Measurements from ENCODE around the gene IPPK.

DNA sequence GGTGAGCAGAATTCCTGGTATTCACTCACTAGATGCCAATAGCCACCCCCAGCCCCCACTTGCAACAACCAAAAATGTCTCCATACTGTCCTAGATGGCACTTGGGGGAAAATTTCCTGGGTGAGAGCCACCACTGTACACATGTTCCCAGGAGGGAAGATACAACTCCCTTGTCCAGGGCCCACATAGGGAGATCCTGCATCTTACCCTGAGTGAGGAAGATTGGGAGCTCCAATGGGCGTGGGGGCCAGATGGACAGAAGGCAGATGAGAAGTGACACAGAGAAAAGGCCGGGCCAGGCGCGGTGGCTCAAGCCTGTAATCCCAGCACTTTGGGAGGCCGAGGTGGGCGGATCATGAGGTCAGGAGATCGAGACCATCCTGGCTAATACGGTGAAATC lies 12.3 kb upstream of the IPPK start:
- TF ChIP-seq, protein P1, sequence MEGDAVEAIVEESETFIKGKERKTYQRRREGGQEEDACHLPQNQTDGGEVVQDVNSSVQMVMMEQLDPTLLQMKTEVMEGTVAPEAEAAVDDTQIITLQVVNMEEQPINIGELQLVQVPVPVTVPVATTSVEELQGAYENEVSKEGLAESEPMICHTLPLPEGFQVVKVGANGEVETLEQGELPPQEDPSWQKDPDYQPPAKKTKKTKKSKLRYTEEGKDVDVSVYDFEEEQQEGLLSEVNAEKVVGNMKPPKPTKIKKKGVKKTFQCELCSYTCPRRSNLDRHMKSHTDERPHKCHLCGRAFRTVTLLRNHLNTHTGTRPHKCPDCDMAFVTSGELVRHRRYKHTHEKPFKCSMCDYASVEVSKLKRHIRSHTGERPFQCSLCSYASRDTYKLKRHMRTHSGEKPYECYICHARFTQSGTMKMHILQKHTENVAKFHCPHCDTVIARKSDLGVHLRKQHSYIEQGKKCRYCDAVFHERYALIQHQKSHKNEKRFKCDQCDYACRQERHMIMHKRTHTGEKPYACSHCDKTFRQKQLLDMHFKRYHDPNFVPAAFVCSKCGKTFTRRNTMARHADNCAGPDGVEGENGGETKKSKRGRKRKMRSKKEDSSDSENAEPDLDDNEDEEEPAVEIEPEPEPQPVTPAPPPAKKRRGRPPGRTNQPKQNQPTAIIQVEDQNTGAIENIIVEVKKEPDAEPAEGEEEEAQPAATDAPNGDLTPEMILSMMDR (IDR thresholded peaks at IDR 0.05 in 4 of 5, conservative IDR thresholded peaks at IDR 0.05 in 1 of 5): no peak
- TF ChIP-seq POLR2A (IDR thresholded peaks at IDR 0.05): no peak

Data from gastrocnemius medialis (tissue), 4 donors.